Stomach (tissue), 4 donors: ENCODE measurements around the gene ABL1.

Source experiments
- CTCF ChIP-seq, 7 experiments: fragments of 450-650 bp in 4 of 7; fragments of 200-600 bp in 3 of 7; sonication (generic) in 3 of 7; IDR thresholded peaks; one replicate each; pipeline ENCODE4 v1.5.1; 2016 to 2019; ENCODE audit warnings: antibody characterized with exemption in 7 of 7, control low read depth in 2 of 7, mild to moderate bottlenecking in 1 of 7
- EP300 ChIP-seq: sonication (generic); formaldehyde crosslinking; IDR thresholded peaks from one replicate; pipeline ENCODE4 v1.6.1; 2017; ENCODE audit warnings: antibody characterized with exemption
- POLR2A ChIP-seq, 4 donors: fragments of 450-650 bp; IDR thresholded peaks; one replicate each; pipeline ENCODE4 v1.6.1; 2016; ENCODE audit warnings: antibody characterized with exemption in 4 of 4, control low read depth in 2 of 4, mild to moderate bottlenecking in 1 of 4, moderate library complexity in 1 of 4
- POLR2AphosphoS5 ChIP-seq, 3 donors: sonication (generic); formaldehyde crosslinking; IDR thresholded peaks; one replicate each; pipeline ENCODE4 v1.6.1; 2016; ENCODE audit warnings: antibody characterized with exemption in 3 of 3

DNA sequence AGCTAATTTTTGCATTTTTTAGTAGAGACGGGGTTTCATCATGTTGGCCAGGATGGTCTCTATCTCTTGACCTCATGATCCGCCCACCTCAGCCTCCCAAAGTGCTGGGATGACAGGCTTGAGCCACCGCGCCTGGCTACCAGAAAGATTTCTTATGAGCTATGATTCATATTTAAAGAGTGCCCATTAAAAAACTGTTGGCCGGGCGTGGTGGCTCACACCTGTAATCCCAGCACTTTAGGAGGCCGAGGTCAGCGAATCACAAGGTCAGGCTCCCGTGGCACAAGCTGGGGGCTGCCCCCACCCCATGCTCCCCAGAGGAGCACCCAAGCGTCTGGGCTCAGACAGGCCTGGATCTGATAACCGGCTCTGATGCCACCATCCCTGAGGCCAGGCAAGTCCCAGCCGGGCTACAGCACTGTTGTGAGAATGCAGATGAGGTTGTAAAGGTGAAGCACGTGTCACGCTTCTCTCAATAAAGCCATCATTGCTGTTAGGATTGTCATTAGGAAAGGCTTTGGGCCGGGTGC is 47.7 kb downstream of the ABL1 start:
- TF ChIP-seq CTCF (IDR thresholded peaks at IDR 0.05) (no peak), POLR2A (IDR thresholded peaks at IDR 0.05) (no peak), POLR2AphosphoS5 (IDR thresholded peaks at IDR 0.05) (no peak), EP300 (no peak)
